Right cardiac atrium (tissue), 5 donors: ENCODE results near the gene MRPL10. TPM values are rescaled to one million over a fixed set of nuclear protein-coding genes. Genes with fewer than 3 reads are reported as not detected.
A peak's percentile ranks its signal among the peaks of the same experiment; 100 is the strongest.

ENCODE experiments used
- ATAC-seq, 2 donors: fragments of 200-7000 bp; cut with Tn5 transposase; one replicate each; pipeline versions ENCODE4 v1.8.0 to v1.9.1; 2020; ENCODE audit warnings: moderate library complexity in 2 of 2, mild to moderate bottlenecking in 1 of 2
- DNase-seq, 3 donors: peaks; one replicate each; pipeline ENCODE4 v3.0.0-alpha.2; 2020
- H3K27ac ChIP-seq: one replicate; pipeline ENCODE4 v1.5.1; 2013; ENCODE audit warnings: mild to moderate bottlenecking, low read length, control low read depth, moderate library complexity
- H3K27me3 ChIP-seq: one replicate; pipeline ENCODE4 v1.6.1; 2013; ENCODE audit not compliant: control insufficient read depth, insufficient read depth
- H3K4me1 ChIP-seq: one replicate; pipeline ENCODE4 v1.6.1; 2013; ENCODE audit warnings: low read length; ENCODE audit not compliant: control insufficient read depth, insufficient read depth
- H3K4me3 ChIP-seq: one replicate; pipeline ENCODE4 v1.5.1; 2013; ENCODE audit warnings: low read length, control low read depth
- H3K9me3 ChIP-seq: one replicate; pipeline ENCODE4 v1.6.1; 2013; ENCODE audit warnings: low read length; ENCODE audit not compliant: control insufficient read depth
- WGBS: extraction: QIAGEN DNeasy Blood & Tissue Kit; methylation state at CpG from one replicate; pipeline ENCODE4 v1.1.7; 2013; 5-methylcytosine and 5-hydroxymethylcytosine counted together
- intact Hi-C, 4 donors: fragments of 100-400 bp; cut with DNase I; formaldehyde crosslinking; loops; one replicate each; pipeline versions ENCODE4 v1.11.0 to v1.14.0; 2022 to 2023
- polyA plus RNA-seq: library from polyadenylated mRNA; stranded (reverse); fragments of 200-250 nt; gene quantifications from one replicate; pipeline ENCODE4 v1.2.3, GENCODE V29; 2013
- total RNA-seq, 4 donors: library from RNA; stranded (reverse); fragmentation: NEBNext Ultra II Directional; extraction: Animal tissue kit (Norgen Biotek cat#: 25700); gene quantifications; one replicate each; pipeline ENCODE4 v1.2.1, GENCODE V29; 2021
- donor health status: healthy with polysubstance abuse.
- donor health status: DM: no; HTN: yes; CAD: no.
- donor health status: DM: no; HTN: no; CAD: no.
- donor health status: DM: no; HTN: yes; CAD: no; lungs with severe emphysema.
- donor health status: DM: yes; HTN: yes; CAD: no.

The MRPL10 gene
- total and polyA plus RNA-seq, 5 donors: 37.7 to 52.3 (median 47.5) TPM

- peak; percentile 8 to 14 for ATAC-seq
- Histone ChIP-seq H3K9me3 (no peaks in the 10 kb centered on the region), H3K4me3 (no peak overlapping the region), H3K27ac (no peak overlapping the region), H3K27me3 (no peaks in the 10 kb centered on the region), H3K4me1 (no peaks in the 10 kb centered on the region)
- DNase-seq: no peak
- WGBS: 65% methylated on average over 9 of the region's 9 CpGs
- intact Hi-C loops: no loop called here
These were observed 20.3 kb downstream of the MRPL10 start for GRCh38 chr17:47810901-47811635.

- 65% methylated on average over 10 of the region's 10 CpGs for WGBS
- Histone ChIP-seq H3K27ac (no peak overlapping the region), H3K9me3 (no peaks in the 10 kb centered on the region), H3K4me3 (no peak overlapping the region), H3K4me1 (peaks cover 2% of the 10 kb centered on the region), H3K27me3 (no peaks in the 10 kb centered on the region)
- intact Hi-C loops: no loop called here
- peak in 1 of 2 donors; percentile 27 for ATAC-seq
- peak in 1 of 3 donors; percentile 38 for DNase-seq
These were observed 21.0 kb downstream of the MRPL10 start for GRCh38 chr17:47810200-47810821.

- Histone ChIP-seq H3K4me1 (peaks cover 2% of the 10 kb centered on the region), H3K27ac (no peak overlapping the region), H3K4me3 (no peak overlapping the region), H3K27me3 (no peaks in the 10 kb centered on the region), H3K9me3 (no peaks in the 10 kb centered on the region)
- DNase-seq: peak in 1 of 3 donors; percentile 55
- no peak for ATAC-seq
- intact Hi-C loops: loop anchor here in 1 of 4 donors (10.0 kb wide), 1 partner anchor 134 kb away; no protein-coding TSS in a partner anchor
- 95% methylated on average over 22 of the region's 22 CpGs for WGBS
These were observed 22.4 kb downstream of the MRPL10 start for GRCh38 chr17:47808830-47809480.

- H3K27ac ChIP-seq: no peak overlapping the region
- 95% methylated on average over 20 of the region's 20 CpGs for whole genome bisulfite sequencing
- peaks cover 2% of the 10 kb centered on the region for H3K4me1 ChIP-seq
- H3K4me3 ChIP-seq: no peak overlapping the region
- ATAC-seq (no peak), DNase-seq (peak in 1 of 3 donors; percentile 57)
- H3K27me3 ChIP-seq: no peaks in the 10 kb centered on the region
- no peaks in the 10 kb centered on the region for H3K9me3 ChIP-seq
- intact Hi-C loops: loop anchor here in 1 of 4 donors (10.0 kb wide), 1 partner anchor 133 kb away; no protein-coding TSS in a partner anchor
These were observed 23.1 kb downstream of the MRPL10 start for GRCh38 chr17:47808036-47808829.

- no peak for DNase-seq
- 86% methylated on average over 11 of the region's 11 CpGs for WGBS
- intact Hi-C loops: loop anchor here in 1 of 4 donors (10.0 kb wide), 1 partner anchor 133 kb away; no protein-coding TSS in a partner anchor
- no peaks in the 10 kb centered on the region for H3K9me3 ChIP-seq
- no peak overlapping the region for H3K4me3 ChIP-seq
- no peak for ATAC-seq
- H3K27me3 ChIP-seq: no peaks in the 10 kb centered on the region
- peaks cover 2% of the 10 kb centered on the region for H3K4me1 ChIP-seq
- no peak overlapping the region for H3K27ac ChIP-seq
These were observed 23.9 kb downstream of the MRPL10 start for GRCh38 chr17:47807421-47807820.

- intact Hi-C loops: loop anchor here in 1 of 4 donors (10.0 kb wide), 1 partner anchor 132 kb away; no protein-coding TSS in a partner anchor
- WGBS: 87% methylated on average over 9 of the region's 9 CpGs
- no peak overlapping the region for H3K4me3 ChIP-seq
- DNase-seq (no peak), ATAC-seq (no peak)
- H3K4me1 ChIP-seq: peaks cover 2% of the 10 kb centered on the region
- H3K27ac ChIP-seq: no peak overlapping the region
- H3K27me3 ChIP-seq: no peaks in the 10 kb centered on the region
- no peaks in the 10 kb centered on the region for H3K9me3 ChIP-seq
These were observed 24.5 kb downstream of the MRPL10 start for GRCh38 chr17:47806913-47807255.

GRCh38 chr17:47806026-47806912 lies 25.1 kb downstream of the MRPL10 start:
- Histone ChIP-seq H3K27ac (peak overlapping the region; percentile 54), H3K4me1 (peaks cover 2% of the 10 kb centered on the region), H3K9me3 (no peaks in the 10 kb centered on the region), H3K4me3 (no peak overlapping the region), H3K27me3 (no peaks in the 10 kb centered on the region)
- intact Hi-C loops: loop anchor here in 1 of 4 donors (10.0 kb wide), 1 partner anchor 131 kb away; no protein-coding TSS in a partner anchor
- DNase-seq (no peak), ATAC-seq (no peak)
- whole genome bisulfite sequencing: 81% methylated on average over 16 of the region's 16 CpGs

GRCh38 chr17:47804461-47804860 lies 26.9 kb downstream of the MRPL10 start:
- Histone ChIP-seq H3K27ac (no peak overlapping the region), H3K4me3 (no peak overlapping the region), H3K4me1 (peaks cover 2% of the 10 kb centered on the region), H3K27me3 (no peaks in the 10 kb centered on the region), H3K9me3 (no peaks in the 10 kb centered on the region)
- intact Hi-C loops: loop anchor here in 1 of 4 donors (10.0 kb wide), 1 partner anchor 130 kb away; no protein-coding TSS in a partner anchor
- DNase-seq: no peak
- WGBS: 72% methylated on average over 3 of the region's 3 CpGs
- no peak for ATAC-seq

- 74% methylated on average over 6 of the region's 6 CpGs for WGBS
- Histone ChIP-seq H3K4me3 (no peak overlapping the region), H3K27me3 (no peaks in the 10 kb centered on the region), H3K27ac (no peak overlapping the region), H3K4me1 (peaks cover 2% of the 10 kb centered on the region), H3K9me3 (no peaks in the 10 kb centered on the region)
- no peak for DNase-seq
- intact Hi-C loops: loop anchor here in 1 of 4 donors (10.0 kb wide), 1 partner anchor 129 kb away; no protein-coding TSS in a partner anchor
- ATAC-seq: no peak
These were observed 27.6 kb downstream of the MRPL10 start for GRCh38 chr17:47803751-47804150.
